ENCODE measurements around the gene SNX25. TPM values are rescaled to one million over a fixed set of nuclear protein-coding genes. Genes with fewer than 3 reads are reported as not detected.
"Not testable (repeated sequence)": the region's sequence is repeated elsewhere in the genome, so short reads cannot be mapped to it uniquely, and the experiment has no call there.

Gene SNX25
- total and polyA plus RNA-seq, 4 donors = 18.3 to 33.5 (median 24.8) TPM

DNA sequence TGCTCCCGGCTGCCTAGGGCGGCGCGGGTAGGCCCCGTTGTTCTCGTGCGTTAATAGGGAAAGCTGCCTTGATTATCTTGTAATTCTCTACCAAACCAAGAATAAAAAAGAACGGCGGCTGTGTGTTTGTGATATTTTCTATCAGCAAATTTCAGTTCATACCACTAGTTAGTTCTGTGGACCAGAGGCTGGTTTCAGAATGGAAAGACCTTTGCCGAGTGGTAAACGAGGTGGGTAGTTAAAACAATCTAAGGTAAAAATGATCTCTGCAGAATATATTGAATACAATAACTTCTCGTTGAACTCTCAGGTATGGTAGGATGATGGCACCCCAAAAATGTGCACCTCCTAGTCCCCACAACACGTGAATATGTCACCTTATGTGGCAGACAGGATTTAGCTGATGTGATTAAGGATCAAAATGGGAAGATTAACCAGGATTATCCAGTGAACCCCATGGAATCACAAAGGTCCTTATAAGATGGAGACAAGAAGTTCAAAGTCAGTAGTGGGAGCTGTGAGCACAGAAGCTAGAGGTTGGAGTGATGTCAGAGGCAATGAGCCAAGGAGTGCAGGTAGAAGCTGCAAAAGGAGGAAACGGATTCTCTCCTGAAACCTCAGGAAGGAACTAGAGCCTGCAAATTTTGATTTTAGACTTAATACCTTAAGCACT, 5.0 kb upstream of the SNX25 start:
- no peaks in the 10 kb centered on the region for H3K9me3 ChIP-seq (ENCODE audit: control insufficient read depth, insufficient read depth, low read length)
- H3K4me3 ChIP-seq (ENCODE audit: low read depth, low read length) = peak overlapping the region; percentile 68
- H3K27ac ChIP-seq (ENCODE audit: low read depth, low read length) = peak overlapping the region; percentile 86
- WGBS (ENCODE audit: insufficient coverage) = no CpG with 5 or more reads among the region's 14 CpGs
- H3K27me3 ChIP-seq (ENCODE audit: control insufficient read depth, insufficient read depth, low read length) = no peaks in the 10 kb centered on the region
- no peaks in the 10 kb centered on the region for H3K36me3 ChIP-seq (ENCODE audit: control insufficient read depth, insufficient read depth, low read length)
- H3K4me1 ChIP-seq (ENCODE audit: control insufficient read depth, insufficient read depth, low read length) = peaks cover 22% of the 10 kb centered on the region
- DNase-seq (ENCODE audit: low read depth in 4 of 6, low spot score in 6 of 6) = peak in 2 of 6 donors; percentile 57 to 73

DNA sequence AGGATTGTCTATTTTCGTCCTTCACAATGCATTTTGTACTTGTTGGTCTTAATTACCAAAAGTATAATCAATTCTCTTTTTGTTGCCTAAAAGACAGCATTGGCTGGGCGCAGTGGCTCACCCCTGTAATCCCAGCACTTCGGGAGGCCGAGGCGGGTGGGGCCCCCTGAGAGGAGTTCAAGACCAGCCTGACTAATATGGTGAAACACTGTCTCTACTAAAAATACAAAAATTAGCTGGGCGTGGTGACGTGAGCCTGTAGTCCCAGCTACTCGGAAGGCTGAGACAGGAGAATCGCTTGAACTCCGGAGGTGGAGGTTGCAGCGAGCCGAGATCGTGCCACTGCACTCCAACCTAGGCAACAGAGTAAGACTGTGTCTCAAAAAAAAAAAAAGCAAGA, 4.3 kb upstream of the SNX25 start:
- not testable (repeated sequence) for H3K36me3 ChIP-seq (ENCODE audit: control insufficient read depth, insufficient read depth, low read length); H3K27me3 ChIP-seq (ENCODE audit: control insufficient read depth, insufficient read depth, low read length); H3K4me3 ChIP-seq (ENCODE audit: low read depth, low read length); H3K9me3 ChIP-seq (ENCODE audit: control insufficient read depth, insufficient read depth, low read length); DNase-seq (ENCODE audit: low read depth in 4 of 6, low spot score in 6 of 6); H3K27ac ChIP-seq (ENCODE audit: low read depth, low read length)
- 97% methylated on average over 5 of the region's 13 CpGs for WGBS (ENCODE audit: insufficient coverage)
- H3K4me1 ChIP-seq (ENCODE audit: control insufficient read depth, insufficient read depth, low read length) = peaks cover 22% of the 10 kb centered on the region

DNA sequence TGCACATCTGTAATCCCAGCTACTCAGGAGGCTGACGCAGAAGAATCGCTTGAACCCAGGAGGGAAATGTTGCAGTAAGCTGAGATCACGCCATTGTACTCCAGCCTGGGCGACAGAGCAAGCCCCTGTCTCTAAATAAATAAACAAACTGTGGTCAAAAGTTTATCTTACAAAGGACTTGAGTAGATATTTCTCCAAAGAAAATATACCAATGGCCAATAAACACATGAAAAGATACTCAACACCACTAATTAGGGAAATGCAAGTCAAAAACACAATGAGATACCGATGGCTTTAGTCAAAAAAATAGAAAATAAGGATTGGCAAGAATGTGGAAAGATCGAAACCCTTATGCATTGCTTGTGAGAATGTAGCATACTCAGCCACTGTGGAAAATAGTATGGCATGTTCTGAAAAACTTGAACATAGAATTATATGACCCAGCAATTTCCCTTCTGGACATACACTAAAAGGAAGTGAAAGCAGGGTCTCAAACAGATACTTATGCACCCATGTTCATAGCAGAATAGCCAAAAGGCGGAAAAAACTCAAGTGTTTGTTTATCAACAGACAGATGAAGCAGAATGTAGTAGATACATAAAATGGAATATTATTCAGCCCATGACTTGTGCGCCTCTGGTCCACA, 3.6 kb upstream of the SNX25 start:
- WGBS (ENCODE audit: insufficient coverage) = 100% methylated on average over 2 of the region's 8 CpGs
- Histone ChIP-seq H3K36me3 (ENCODE audit: control insufficient read depth, insufficient read depth, low read length) (no peaks in the 10 kb centered on the region), H3K4me1 (ENCODE audit: control insufficient read depth, insufficient read depth, low read length) (peaks cover 22% of the 10 kb centered on the region), H3K27me3 (ENCODE audit: control insufficient read depth, insufficient read depth, low read length) (no peaks in the 10 kb centered on the region), H3K9me3 (ENCODE audit: control insufficient read depth, insufficient read depth, low read length) (no peaks in the 10 kb centered on the region), H3K27ac (ENCODE audit: low read depth, low read length) (no peak overlapping the region), H3K4me3 (ENCODE audit: low read depth, low read length) (no peak overlapping the region)
- no peak for DNase-seq (ENCODE audit: low read depth in 4 of 6, low spot score in 6 of 6)

DNA sequence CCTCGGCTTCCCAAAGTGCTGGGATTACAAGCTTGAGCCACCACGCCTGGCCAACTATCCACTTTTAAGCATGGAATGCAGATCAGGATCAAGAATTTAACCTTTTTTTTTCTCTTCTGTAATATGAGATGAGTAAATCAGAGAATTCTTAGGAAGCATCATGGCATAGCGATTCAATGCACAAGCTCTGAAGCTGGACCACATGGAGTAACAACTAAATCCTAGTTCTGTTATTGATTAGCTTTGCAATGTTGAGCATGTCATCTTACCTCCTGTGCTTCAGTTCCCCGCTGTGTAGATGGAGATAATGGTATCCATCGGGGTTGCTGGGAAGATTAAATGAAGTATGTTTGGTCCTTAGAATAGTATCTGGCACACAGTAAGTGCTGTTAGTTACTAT, 1.9 kb upstream of the SNX25 start:
- H3K4me1 ChIP-seq (ENCODE audit: control insufficient read depth, insufficient read depth, low read length) = peaks cover 21% of the 10 kb centered on the region
- H3K27ac ChIP-seq (ENCODE audit: low read depth, low read length) = no peak overlapping the region
- WGBS (ENCODE audit: insufficient coverage) = 100% methylated on average over 1 of the region's 5 CpGs

DNA sequence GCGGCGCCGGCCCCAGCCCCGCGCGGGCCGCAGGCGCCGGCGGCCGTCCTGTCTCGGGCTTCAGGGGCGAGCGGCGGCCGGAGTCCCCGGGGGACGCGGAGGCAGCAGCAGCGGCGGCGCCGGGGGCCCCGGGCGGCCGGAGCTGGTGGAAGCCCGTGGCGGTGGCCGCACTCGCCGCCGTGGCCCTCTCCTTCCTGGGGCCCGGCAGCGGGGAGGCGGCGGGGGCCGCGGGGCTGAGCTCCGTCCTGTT, 379 bp downstream of the SNX25 start:
- not testable (repeated sequence) for DNase-seq (ENCODE audit: low read depth in 4 of 6, low spot score in 6 of 6); H3K36me3 ChIP-seq (ENCODE audit: control insufficient read depth, insufficient read depth, low read length); H3K27me3 ChIP-seq (ENCODE audit: control insufficient read depth, insufficient read depth, low read length); H3K27ac ChIP-seq (ENCODE audit: low read depth, low read length); H3K9me3 ChIP-seq (ENCODE audit: control insufficient read depth, insufficient read depth, low read length)
- H3K4me1 ChIP-seq (ENCODE audit: control insufficient read depth, insufficient read depth, low read length) = peaks cover 13% of the 10 kb centered on the region
- peak overlapping the region; percentile 79 for H3K4me3 ChIP-seq (ENCODE audit: low read depth, low read length)
- WGBS (ENCODE audit: insufficient coverage) = under 1% methylated on average over 39 of the region's 39 CpGs

More for the DNA sequence above, 1.9 kb upstream of the SNX25 start:
- Histone ChIP-seq H3K36me3 (ENCODE audit: control insufficient read depth, insufficient read depth, low read length) (no peaks in the 10 kb centered on the region), H3K9me3 (ENCODE audit: control insufficient read depth, insufficient read depth, low read length) (no peaks in the 10 kb centered on the region), H3K27me3 (ENCODE audit: control insufficient read depth, insufficient read depth, low read length) (no peaks in the 10 kb centered on the region), H3K4me3 (ENCODE audit: low read depth, low read length) (no peak overlapping the region)
- no peak for DNase-seq (ENCODE audit: low read depth in 4 of 6, low spot score in 6 of 6)

DNA sequence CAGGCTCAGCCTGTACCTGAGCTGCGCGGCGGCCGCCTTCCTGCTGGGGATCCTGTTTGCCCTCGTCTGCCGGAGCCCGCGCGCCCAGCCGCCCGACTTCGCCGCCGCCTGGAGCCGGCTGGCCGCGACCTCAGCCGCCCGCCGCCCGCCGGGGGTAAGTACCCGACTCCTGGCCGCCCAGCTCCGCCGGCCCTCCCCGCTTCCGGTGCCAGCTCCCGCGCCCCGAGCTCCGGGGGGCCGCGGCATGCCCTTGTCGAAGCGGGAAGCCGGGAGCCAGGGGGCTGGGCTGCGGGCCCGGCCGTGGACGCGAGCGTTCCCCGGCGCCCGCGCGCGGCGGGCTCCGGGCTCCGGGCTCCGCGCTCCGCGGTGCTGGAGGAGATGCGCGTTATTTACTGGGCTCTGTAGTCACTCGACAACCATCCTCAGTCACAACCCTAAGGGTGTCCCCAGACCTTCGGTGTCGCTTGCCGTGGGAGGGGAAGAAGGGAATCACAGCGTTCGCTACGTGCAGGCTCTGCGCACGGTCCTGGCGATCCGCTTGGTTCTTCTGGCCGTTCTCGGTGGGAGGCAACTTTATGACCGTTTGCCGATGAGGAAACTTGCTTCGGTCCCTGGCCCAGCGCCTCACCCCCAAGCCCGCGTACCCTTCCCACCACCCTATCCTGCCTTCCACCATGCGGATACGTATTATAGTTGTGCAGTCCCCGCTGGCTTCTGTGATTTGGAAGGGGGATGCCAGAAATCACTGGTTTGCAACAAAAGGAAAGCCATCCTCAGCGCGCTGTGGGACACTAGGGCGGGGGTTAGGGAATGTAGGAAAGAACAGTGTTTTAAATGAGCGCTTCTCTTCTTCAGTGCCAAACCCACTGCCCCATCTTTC, 944 bp downstream of the SNX25 start:
- no peaks in the 10 kb centered on the region for H3K27me3 ChIP-seq (ENCODE audit: control insufficient read depth, insufficient read depth, low read length)
- no peaks in the 10 kb centered on the region for H3K9me3 ChIP-seq (ENCODE audit: control insufficient read depth, insufficient read depth, low read length)
- under 1% methylated on average over 62 of the region's 84 CpGs for WGBS (ENCODE audit: insufficient coverage)
- H3K4me1 ChIP-seq (ENCODE audit: control insufficient read depth, insufficient read depth, low read length) = peaks cover 12% of the 10 kb centered on the region
- H3K36me3 ChIP-seq (ENCODE audit: control insufficient read depth, insufficient read depth, low read length) = no peaks in the 10 kb centered on the region
- peak overlapping the region; percentile 82 for H3K27ac ChIP-seq (ENCODE audit: low read depth, low read length)
- H3K4me3 ChIP-seq (ENCODE audit: low read depth, low read length) = peak overlapping the region; percentile 79
- DNase-seq (ENCODE audit: low read depth in 4 of 6, low spot score in 6 of 6) = peak in 3 of 6 donors; percentile 66 to 80 (median 79)

DNA sequence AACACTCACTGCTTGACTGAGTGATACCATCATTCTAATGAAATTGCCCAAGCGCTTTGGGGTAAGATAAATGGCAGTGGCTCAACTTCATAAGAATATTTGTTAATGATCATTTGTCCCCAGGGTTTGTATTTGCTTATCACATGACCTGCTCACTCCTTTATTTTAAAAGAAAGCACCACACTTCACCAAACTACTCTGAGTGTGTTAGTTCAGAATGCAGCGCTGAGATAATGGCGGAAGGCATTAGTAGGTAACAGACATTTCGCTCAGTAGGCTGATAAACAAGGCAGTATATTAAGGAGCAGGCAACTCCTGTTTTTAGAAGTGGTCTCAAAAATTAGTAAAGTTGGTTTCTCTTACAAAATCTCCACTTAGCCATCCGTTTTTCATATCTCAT, 1.6 kb downstream of the SNX25 start:
- Histone ChIP-seq H3K4me1 (ENCODE audit: control insufficient read depth, insufficient read depth, low read length) (peaks cover 12% of the 10 kb centered on the region), H3K27ac (ENCODE audit: low read depth, low read length) (peak overlapping the region; percentile 82), H3K9me3 (ENCODE audit: control insufficient read depth, insufficient read depth, low read length) (no peaks in the 10 kb centered on the region), H3K4me3 (ENCODE audit: low read depth, low read length) (peak overlapping the region; percentile 79), H3K27me3 (ENCODE audit: control insufficient read depth, insufficient read depth, low read length) (no peaks in the 10 kb centered on the region), H3K36me3 (ENCODE audit: control insufficient read depth, insufficient read depth, low read length) (no peaks in the 10 kb centered on the region)
- no CpG with 5 or more reads among the region's 5 CpGs for WGBS (ENCODE audit: insufficient coverage)
- peak in 1 of 6 donors; percentile 68 for DNase-seq (ENCODE audit: low read depth in 4 of 6, low spot score in 6 of 6)

DNA sequence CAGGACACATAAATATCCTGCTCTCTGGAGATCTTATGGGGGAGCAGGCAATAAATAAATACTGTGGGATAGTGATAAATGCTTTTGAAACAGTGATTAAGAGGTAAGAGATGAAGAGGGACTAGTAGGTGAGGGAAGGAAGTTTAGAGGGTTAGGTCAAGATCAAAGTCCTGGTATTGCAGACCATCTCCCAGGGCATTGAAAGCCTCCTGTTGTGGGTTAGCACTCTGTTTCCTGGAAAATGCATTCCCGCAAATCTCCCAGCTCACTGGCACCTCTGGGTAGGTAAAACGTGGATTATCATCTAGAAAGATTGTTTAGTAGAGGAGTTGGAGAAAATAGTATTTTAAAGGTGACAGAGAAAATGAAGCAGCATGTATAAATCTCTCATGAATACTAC, 2.2 kb downstream of the SNX25 start:
- Histone ChIP-seq H3K27me3 (ENCODE audit: control insufficient read depth, insufficient read depth, low read length) (no peaks in the 10 kb centered on the region), H3K9me3 (ENCODE audit: control insufficient read depth, insufficient read depth, low read length) (no peaks in the 10 kb centered on the region), H3K4me1 (ENCODE audit: control insufficient read depth, insufficient read depth, low read length) (peaks cover 12% of the 10 kb centered on the region), H3K36me3 (ENCODE audit: control insufficient read depth, insufficient read depth, low read length) (no peaks in the 10 kb centered on the region), H3K27ac (ENCODE audit: low read depth, low read length) (no peak overlapping the region), H3K4me3 (ENCODE audit: low read depth, low read length) (no peak overlapping the region)
- no peak for DNase-seq (ENCODE audit: low read depth in 4 of 6, low spot score in 6 of 6)
- WGBS (ENCODE audit: insufficient coverage) = no CpG with 5 or more reads among the region's 2 CpGs

DNA sequence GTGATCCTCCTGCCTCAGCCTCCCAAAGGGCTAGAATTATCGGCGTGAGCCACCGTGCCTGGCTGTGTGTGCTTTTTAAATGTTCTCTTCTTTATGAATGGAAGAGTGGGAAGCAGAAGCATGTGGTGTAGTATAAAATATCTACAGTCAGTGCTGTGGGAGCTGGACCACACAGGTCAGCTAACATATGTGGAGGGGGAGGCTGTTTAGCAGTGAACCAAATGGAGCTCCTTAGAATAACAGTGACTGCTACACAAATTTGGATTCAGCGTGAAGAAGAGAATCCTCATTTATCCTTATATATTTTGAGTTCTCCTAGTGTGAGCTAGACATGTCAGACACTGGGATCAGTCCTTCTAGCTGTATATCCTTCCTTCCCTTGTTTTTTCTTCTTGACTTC, 3.2 kb downstream of the SNX25 start:
- DNase-seq (ENCODE audit: low read depth in 4 of 6, low spot score in 6 of 6) = peak in 1 of 6 donors; percentile 60
- Histone ChIP-seq H3K4me3 (ENCODE audit: low read depth, low read length) (no peak overlapping the region), H3K4me1 (ENCODE audit: control insufficient read depth, insufficient read depth, low read length) (peaks cover 12% of the 10 kb centered on the region), H3K9me3 (ENCODE audit: control insufficient read depth, insufficient read depth, low read length) (no peaks in the 10 kb centered on the region), H3K36me3 (ENCODE audit: control insufficient read depth, insufficient read depth, low read length) (no peaks in the 10 kb centered on the region), H3K27me3 (ENCODE audit: control insufficient read depth, insufficient read depth, low read length) (no peaks in the 10 kb centered on the region), H3K27ac (ENCODE audit: low read depth, low read length) (no peak overlapping the region)
- 60% methylated on average over 1 of the region's 4 CpGs for WGBS (ENCODE audit: insufficient coverage)
